GM12878 (cell line): ENCODE measurements around the gene CFAP97. TPM values are rescaled to one million over a fixed set of nuclear protein-coding genes. Genes with fewer than 3 reads are reported as not detected.

Experiments used
- ATAC-seq: fragments of 200-7000 bp; cut with Tn5 transposase; 3 replicates; pipeline ENCODE4 v1.9.1; 2020; ENCODE audit warnings: mild to moderate bottlenecking, moderate library complexity
- BruUV-seq: library from RNA; stranded (reverse); fragments of 400-500 nt; replicated peaks from 2 replicates; lab custom pipeline; 2021; lab: Mats Ljungman, UMichigan
- CTCF ChIA-PET: fragments of 300-600 bp; sonication (Branson Sonifier 250); formaldehyde crosslinking; extraction: SDS; loops from one replicate; lab custom pipeline; 2021; ENCODE audit warnings: inconsistent platforms; lab: Yijun Ruan, JAX
- POLR2A ChIA-PET: fragments of 350-600 bp; formaldehyde crosslinking; extraction: SDS; loops from one replicate; lab custom pipeline; 2021; ENCODE audit warnings: inconsistent platforms; lab: Charles Lee
- RAD21 ChIA-PET: fragments of 300-600 bp; sonication (Branson Sonifier 250); formaldehyde crosslinking; loops from one replicate; lab custom pipeline; 2023; ENCODE audit warnings: antibody characterized with exemption; ENCODE audit not compliant: unreplicated experiment; lab: Charles Lee
- SMC1A ChIA-PET: fragments of 300-600 bp; sonication (Branson Sonifier 250); formaldehyde crosslinking; loops from one replicate; lab custom pipeline; 2023; ENCODE audit not compliant: unreplicated experiment, uncharacterized antibody; lab: Charles Lee
- DNase-seq: peaks from one replicate; pipeline ENCODE4 v3.0.0-alpha.2; 2011; ENCODE audit warnings: low read depth, low spot score
- FAIRE-seq: peaks from 3 replicates; lab custom pipeline; 2011; peaks lifted over from hg19 to GRCh38; lab: Jason Lieb, UNC
- H2AFZ ChIP-seq: 2 replicates; pipeline ENCODE4 v1.6.0; 2011; ENCODE audit warnings: low read depth, low read length, control low read depth; ENCODE audit not compliant: control insufficient read depth
- H3K27ac ChIP-seq: 2 replicates; pipeline ENCODE4 v1.5.1; 2011; ENCODE audit warnings: control low read depth; ENCODE audit not compliant: control insufficient read depth, insufficient read depth
- H3K27me3 ChIP-seq, 2 experiments: replicated peaks in 1 of 2; 2 replicates each; pipeline versions ENCODE4 v1.6.0 to v1.6.1; 2011; ENCODE audit warnings: low read length in 1 of 2; ENCODE audit not compliant: control insufficient read depth in 2 of 2, insufficient read depth in 2 of 2
- H3K36me3 ChIP-seq, 2 experiments: 2 replicates each; pipeline ENCODE4 v1.5.1; 2011; ENCODE audit warnings: low read length in 1 of 2; ENCODE audit not compliant: control insufficient read depth in 2 of 2, insufficient read depth in 2 of 2
- H3K4me1 ChIP-seq: 2 replicates; pipeline ENCODE4 v1.6.1; 2011; ENCODE audit warnings: mild to moderate bottlenecking, low read length, moderate library complexity, mixed read lengths; ENCODE audit not compliant: control insufficient read depth, insufficient read depth
- H3K4me2 ChIP-seq: 2 replicates; pipeline ENCODE4 v1.6.0; 2011; ENCODE audit warnings: control low read depth; ENCODE audit not compliant: control insufficient read depth, insufficient read depth
- H3K4me3 ChIP-seq: fragments of 200-600 bp; sonication (generic); 2 replicates; pipeline ENCODE4 v1.5.1; 2016
- H3K79me2 ChIP-seq: 2 replicates; pipeline ENCODE4 v1.6.0; 2011; ENCODE audit warnings: low read length; ENCODE audit not compliant: control insufficient read depth, insufficient read depth
- H3K9ac ChIP-seq: 2 replicates; pipeline ENCODE4 v1.8.0; 2011; ENCODE audit warnings: low read length, control low read depth, mixed read lengths; ENCODE audit not compliant: control insufficient read depth, insufficient read depth
- H3K9me3 ChIP-seq: replicated peaks from 3 replicates; pipeline ENCODE4 v1.5.1; 2011; ENCODE audit warnings: mild to moderate bottlenecking, low read length; ENCODE audit not compliant: control insufficient read depth, insufficient read depth
- H4K20me1 ChIP-seq: 2 replicates; pipeline ENCODE4 v1.6.0; 2011; ENCODE audit not compliant: control insufficient read depth, insufficient read depth
- CHD2 ChIP-seq: IDR thresholded peaks from 2 replicates; pipeline ENCODE4 v1.6.1; 2011; ENCODE audit warnings: low read depth, low read length, improper control_type of control experiment, borderline replicate concordance
- CHD4 ChIP-seq: fragments of 200-600 bp; sonication (generic); IDR thresholded peaks from 2 replicates; pipeline ENCODE4 v1.6.1; 2016; ENCODE audit warnings: mild to moderate bottlenecking
- EED ChIP-seq: sonication (generic); IDR thresholded peaks from 2 replicates; pipeline ENCODE4 v1.6.1; 2016; ENCODE audit warnings: antibody characterized with exemption, low read depth
- EGR1 ChIP-seq, 2 experiments: IDR thresholded peaks; 1 replicate in 1 of 2; 2 replicates in 1 of 2; pipeline ENCODE4 v1.6.1; 2011 to 2012; ENCODE audit warnings: low read depth in 2 of 2, low read length in 2 of 2, borderline replicate concordance in 1 of 2, mild to moderate bottlenecking in 1 of 2, moderate library complexity in 1 of 2
- FOXM1 ChIP-seq: IDR thresholded peaks from 2 replicates; pipeline ENCODE4 v1.6.1; 2012; ENCODE audit warnings: low read depth, mild to moderate bottlenecking, inconsistent platforms, low read length, moderate library complexity
- GABPA ChIP-seq: IDR thresholded peaks from 2 replicates; pipeline ENCODE4 v1.6.1; 2014; ENCODE audit warnings: antibody characterized with exemption, low read depth, mild to moderate bottlenecking, inconsistent platforms
- GATAD2B ChIP-seq: fragments of 450-650 bp; conservative IDR thresholded peaks from 2 replicates; pipeline ENCODE4 v1.6.1; 2017; ENCODE audit warnings: low read depth, mild to moderate bottlenecking, moderate library complexity
- HDGF ChIP-seq: fragments of 450-650 bp; IDR thresholded peaks from 2 replicates; pipeline ENCODE4 v1.6.1; 2016; ENCODE audit warnings: antibody characterized with exemption
- IKZF1 ChIP-seq: fragments of 450-650 bp; conservative IDR thresholded peaks from 2 replicates; pipeline ENCODE4 v1.6.1; 2017; ENCODE audit warnings: antibody characterized with exemption, mild to moderate bottlenecking
- MYB ChIP-seq: fragments of 150-350 bp; IDR thresholded peaks from 2 replicates; pipeline ENCODE4 v1.6.1; 2014; ENCODE audit warnings: mild to moderate bottlenecking, low read depth, low read length, borderline replicate concordance
- NBN ChIP-seq: fragments of 450-650 bp; IDR thresholded peaks from 2 replicates; pipeline ENCODE4 v1.6.1; 2016
- NR2C1 ChIP-seq: fragments of 450-650 bp; IDR thresholded peaks from 2 replicates; pipeline ENCODE4 v1.6.1; 2017; ENCODE audit warnings: antibody characterized with exemption, mild to moderate bottlenecking, moderate library complexity
- NR2C2 ChIP-seq: IDR thresholded peaks from 2 replicates; pipeline ENCODE4 v1.6.1; 2011; ENCODE audit warnings: borderline replicate concordance, low read depth; ENCODE audit not compliant: control insufficient read depth, insufficient read length
- NRF1 ChIP-seq: conservative IDR thresholded peaks from 2 replicates; pipeline ENCODE4 v1.6.1; 2011; ENCODE audit warnings: mild to moderate bottlenecking, low read depth, low read length, improper control_type of control experiment
- RAD51 ChIP-seq: fragments of 450-650 bp; IDR thresholded peaks from 2 replicates; pipeline ENCODE4 v1.6.1; 2016; ENCODE audit warnings: moderate library complexity, mild to moderate bottlenecking, inconsistent platforms
- RB1 ChIP-seq: fragments of 450-650 bp; formaldehyde crosslinking; IDR thresholded peaks from 2 replicates; pipeline ENCODE4 v1.6.1; 2017; ENCODE audit warnings: mild to moderate bottlenecking, borderline replicate concordance
- SIN3A ChIP-seq: IDR thresholded peaks from 2 replicates; pipeline ENCODE4 v1.6.1; 2012; ENCODE audit warnings: low read depth, low read length, improper control_type of control experiment
- SMAD5 ChIP-seq: IDR thresholded peaks from 2 replicates; pipeline ENCODE4 v1.6.1; 2016; ENCODE audit warnings: antibody characterized with exemption, low read depth
- SUZ12 ChIP-seq: fragments of 200-600 bp; sonication (generic); IDR thresholded peaks from one replicate; pipeline ENCODE4 v1.6.1; 2018; ENCODE audit warnings: antibody characterized with exemption, mild to moderate bottlenecking; ENCODE audit not compliant: unreplicated experiment
- TCF3 ChIP-seq: IDR thresholded peaks from 2 replicates; pipeline ENCODE4 v1.6.1; 2012; ENCODE audit warnings: low read depth, mild to moderate bottlenecking, low read length, borderline replicate concordance; ENCODE audit not compliant: insufficient read depth
- ZNF274 ChIP-seq: IDR thresholded peaks from one replicate; pipeline ENCODE4 v1.8.0; 2011; ENCODE audit not compliant: insufficient read length, insufficient read depth
- WGBS: methylation state at CpG from one replicate; pipeline ENCODE4 v1.1.6; 2016; ENCODE audit warnings: low lambda C conversion rate; ENCODE audit not compliant: insufficient replicate concordance, insufficient coverage; ENCODE audit errors: missing lambda C conversion rate; 5-methylcytosine and 5-hydroxymethylcytosine counted together
- in situ Hi-C: fragments of 300-500 bp; cut with MboI; formaldehyde crosslinking; loops from 9 replicates; pipeline ENCODE4 v1.14.3; 2018; ENCODE audit warnings: mixed read lengths
- intact Hi-C: fragments of 100-400 bp; cut with micrococcal nuclease; formaldehyde crosslinking; loops from one replicate; pipeline ENCODE4 v1.14.2; 2022; ENCODE audit not compliant: unreplicated experiment
- polyA plus RNA-seq, 11 experiments: library from polyadenylated mRNA; depleted of rRNA in 4 of 11; unstranded in 6 of 11; stranded (reverse) in 5 of 11; fragments of >200 nt; fragmentation: Nextera tagmentation in 4 of 11; fragmentation: Illumina TruSeq in 1 of 11; extraction: Ambion mirVana in 4 of 11; extraction: Trizol in 1 of 11; gene quantifications; 1 replicate in 1 of 11; 2 replicates in 10 of 11; pipeline versions ENCODE4 v1.2.1 to v1.2.3, GENCODE V29; 2011 to 2016; ENCODE audit warnings: inconsistent platforms in 2 of 11, missing spikeins in 2 of 11, low read depth in 1 of 11
- total RNA-seq, 4 experiments: library from RNA; depleted of rRNA in 3 of 4; stranded (reverse); fragments of >200 nt in 3 of 4; fragmentation: Illumina TruSeq in 1 of 4; extraction: Trizol in 1 of 4; gene quantifications; 2 replicates each; pipeline versions ENCODE4 v1.2.1 to v1.2.3, GENCODE V29; 2013 to 2021
- TF ChIP-seq, protein P1 (sequence below): IDR thresholded peaks from 2 replicates; pipeline ENCODE4 v1.6.1; 2011; ENCODE audit warnings: mild to moderate bottlenecking, low read depth, low read length, moderate library complexity; ENCODE audit not compliant: insufficient replicate concordance

The CFAP97 gene
- total and polyA plus RNA-seq, 10 of the 15 experiments (the other 5 are each of a cell fraction or from before 2014, with no cell fraction given), result 26.4 to 62.7 (median 48.0) TPM

- no peak for DNase-seq
- H3K4me3 ChIP-seq, result peak within 1 kb of the TSS; percentile 100
- RAD21 ChIA-PET, result interaction anchor here (0.6 to 2.5 kb wide), 13 partner anchors 8 to 219 kb away, joined by 3 to 14 read pairs (median 3); no protein-coding TSS in a partner anchor
- TF ChIP-seq SMAD5 (no peak), SUZ12 (no peak), CHD4 (no peak), ZNF274 (no peak), NR2C2 (no peak), MYB (no peak), CHD2 (no peak), SIN3A (no peak), RAD51 (no peak), NRF1 (no peak), EGR1 (IDR thresholded peaks at IDR 0.05; ENCODE audit: borderline replicate concordance in 1 of 2, low read depth in 2 of 2, low read length in 2 of 2) (peak; percentile 54 to 97), HDGF (no peak), EED (peak; percentile 30; the same call in 1 of the 2 replicates), NBN (no peak; the same call in 1 of the 2 replicates), RB1 (peak; percentile 76; the same call in 1 of the 2 replicates), GATAD2B (peak; percentile 91; the same call in 1 of the 2 replicates), GABPA (no peak), NR2C1 (no peak), FOXM1 (no peak), TCF3 (no peak), IKZF1 (peak; percentile 77)
- TF ChIP-seq, protein P1, sequence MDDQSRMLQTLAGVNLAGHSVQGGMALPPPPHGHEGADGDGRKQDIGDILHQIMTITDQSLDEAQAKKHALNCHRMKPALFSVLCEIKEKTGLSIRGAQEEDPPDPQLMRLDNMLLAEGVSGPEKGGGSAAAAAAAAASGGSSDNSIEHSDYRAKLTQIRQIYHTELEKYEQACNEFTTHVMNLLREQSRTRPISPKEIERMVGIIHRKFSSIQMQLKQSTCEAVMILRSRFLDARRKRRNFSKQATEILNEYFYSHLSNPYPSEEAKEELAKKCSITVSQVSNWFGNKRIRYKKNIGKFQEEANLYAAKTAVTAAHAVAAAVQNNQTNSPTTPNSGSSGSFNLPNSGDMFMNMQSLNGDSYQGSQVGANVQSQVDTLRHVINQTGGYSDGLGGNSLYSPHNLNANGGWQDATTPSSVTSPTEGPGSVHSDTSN, result peak; percentile 94
Measured at GRCh38 chr4:185209031-185209851, 5.4 kb upstream of the CFAP97 start, which contains the start of gene SNX25. Gene SNX25, plus strand, starts transcription at chr4:185209598. Its CDS starts 229 bp downstream, at chr4:185209827.

More at GRCh38 chr4:185209031-185209851, 5.4 kb upstream of the CFAP97 start, which contains the start of gene SNX25:
- 0 out of 2 replicates have a peak, but pooled peaks cover 2% of the 10 kb centered on the region for H4K20me1 ChIP-seq
- ChIA-PET POLR2A (interaction anchor here (0.5 to 2.4 kb wide), 14 partner anchors 9 to 187 kb away, joined by 3 to 16 read pairs (median 3); partner anchors contain the start of gene ANKRD37), SMC1A (interaction anchor here (0.8 to 7.2 kb wide), 10 partner anchors 9 to 186 kb away, joined by 3 to 119 read pairs (median 3); no protein-coding TSS in a partner anchor), CTCF (interaction anchor here (0.7 to 1.4 kb wide), 7 partner anchors 9 to 181 kb away, joined by 3 to 7 read pairs (median 3); no protein-coding TSS in a partner anchor)
- in situ Hi-C loops (no loop called here), intact Hi-C loops (no loop called here)
- peak within 1 kb of the TSS; percentile 69 for H3K9ac ChIP-seq
- peaks cover 28% of the 10 kb centered on the region for H3K4me1 ChIP-seq
- no TSS peak for BruUV-seq
- peak within 1 kb of the TSS; percentile 72 for H3K4me2 ChIP-seq
- ATAC-seq (peak; percentile 80), FAIRE-seq (no peak)
- no peaks in the 10 kb centered on the region for H3K27me3 ChIP-seq
- H2AFZ ChIP-seq, result peak within 1 kb of the TSS; percentile 94
- H3K79me2 ChIP-seq, result peaks cover 71% of the 10 kb centered on the region
- H3K36me3 ChIP-seq, result peaks cover 0 to 3% of the 10 kb centered on the region in 2 experiments; a peak in 1 of 4 replicates
- peak within 1 kb of the TSS; percentile 84 for H3K27ac ChIP-seq
- 2% methylated on average over 39 of the region's 72 CpGs for WGBS
- H3K9me3 ChIP-seq, result no peaks in the 10 kb centered on the region
